ENCODE results near the gene GABBR2.

The GABBR2 gene

GRCh38 chr9:98708933-98709911, at the start of gene GABBR2:
Gene GABBR2, minus strand, starts transcription at chr9:98708935. Its CDS starts 198 bp downstream, at chr9:98708737.
- no peak for DNase-seq (ENCODE audit: low read depth)
- H3K4me3 ChIP-seq (ENCODE audit: low read depth, low read length) = peak within 1 kb of the TSS; percentile 28
- no peak for TF ChIP-seq CTCF (conservative IDR thresholded peaks at IDR 0.05; ENCODE audit: low read depth, low read length)

- no peak overlapping the region for H3K4me3 ChIP-seq (ENCODE audit: low read depth, low read length)
- TF ChIP-seq CTCF (conservative IDR thresholded peaks at IDR 0.05; ENCODE audit: low read depth, low read length) = peak; percentile 6
- no peak for DNase-seq (ENCODE audit: low read depth)
Measured at GRCh38 chr9:98755006-98755618, 46.4 kb upstream of the GABBR2 start.

GRCh38 chr9:98751210-98751609, 42.5 kb upstream of the GABBR2 start:
- no peak for TF ChIP-seq CTCF (conservative IDR thresholded peaks at IDR 0.05; ENCODE audit: low read depth, low read length)
- DNase-seq (ENCODE audit: low read depth) = no peak
- H3K4me3 ChIP-seq (ENCODE audit: low read depth, low read length) = no peak overlapping the region

GRCh38 chr9:98750364-98751060, 41.8 kb upstream of the GABBR2 start:
- H3K4me3 ChIP-seq (ENCODE audit: low read depth, low read length) = no peak overlapping the region
- peak; percentile 7 for DNase-seq (ENCODE audit: low read depth)
- no peak for TF ChIP-seq CTCF (conservative IDR thresholded peaks at IDR 0.05; ENCODE audit: low read depth, low read length)

- TF ChIP-seq CTCF (conservative IDR thresholded peaks at IDR 0.05; ENCODE audit: low read depth, low read length) = no peak
- DNase-seq (ENCODE audit: low read depth) = no peak
- no peak overlapping the region for H3K4me3 ChIP-seq (ENCODE audit: low read depth, low read length)
Measured at GRCh38 chr9:98747476-98747875, 38.7 kb upstream of the GABBR2 start.

- DNase-seq (ENCODE audit: low read depth) = no peak
- no peak for TF ChIP-seq CTCF (conservative IDR thresholded peaks at IDR 0.05; ENCODE audit: low read depth, low read length)
- no peak overlapping the region for H3K4me3 ChIP-seq (ENCODE audit: low read depth, low read length)
Measured at GRCh38 chr9:98745470-98745869, 36.7 kb upstream of the GABBR2 start.
